WTC11 (cell line): Measurements from ENCODE around the gene SHROOM1. TPM values are rescaled to one million over a fixed set of nuclear protein-coding genes. Genes with fewer than 3 reads are reported as not detected.

ENCODE experiments used
- ATAC-seq: fragments of 200-7000 bp; cut with Tn5 transposase; 2 replicates; pipeline ENCODE4 v1.10.0; 2021; ENCODE audit warnings: mild to moderate bottlenecking, moderate library complexity
- CTCF ChIA-PET: fragments of 300-600 bp; sonication (Branson Sonifier 250); formaldehyde crosslinking; loops from one replicate; lab custom pipeline; 2021; ENCODE audit warnings: antibody characterized with exemption; lab: Charles Lee
- POLR2A ChIA-PET: fragments of 350-600 bp; sonication (Branson Sonifier 250); formaldehyde crosslinking; loops from one replicate; lab custom pipeline; 2021; ENCODE audit warnings: antibody characterized with exemption; lab: Charles Lee
- DNase-seq: peaks from one replicate; pipeline ENCODE4 v3.0.0; 2021; ENCODE audit warnings: low spot score
- H3K27ac Mint-ChIP-seq: 2 replicates; pipeline ENCODE4 v1.8.0; 2021; ENCODE audit warnings: mixed read lengths
- H3K27me3 Mint-ChIP-seq: 2 replicates; pipeline ENCODE4 v1.8.0; 2021; ENCODE audit warnings: low read depth, mild to moderate bottlenecking, moderate library complexity, mixed read lengths
- H3K36me3 Mint-ChIP-seq: 2 replicates; pipeline ENCODE4 v1.8.0; 2021; ENCODE audit warnings: mixed read lengths
- H3K4me1 Mint-ChIP-seq: 2 replicates; pipeline ENCODE4 v1.8.0; 2022; ENCODE audit warnings: mixed read lengths
- H3K4me3 Mint-ChIP-seq: 2 replicates; pipeline ENCODE4 v1.8.0; 2021; ENCODE audit warnings: mild to moderate bottlenecking, moderate library complexity, mixed read lengths
- H3K9me3 Mint-ChIP-seq: 2 replicates; pipeline ENCODE4 v1.8.0; 2021; ENCODE audit warnings: mixed read lengths
- ATF1 ChIP-seq: sonication (generic); formaldehyde crosslinking; IDR thresholded peaks from 2 replicates; pipeline ENCODE4 v1.8.1; 2023; ENCODE audit warnings: mild to moderate bottlenecking, moderate library complexity, missing genetic modification reagents
- CREB1 ChIP-seq: sonication (generic); formaldehyde crosslinking; IDR thresholded peaks from 2 replicates; pipeline ENCODE4 v1.8.0; 2023; ENCODE audit warnings: mild to moderate bottlenecking, missing genetic modification reagents
- FOXK1 ChIP-seq: sonication (generic); formaldehyde crosslinking; IDR thresholded peaks from 2 replicates; pipeline ENCODE4 v1.8.0; 2022; ENCODE audit warnings: mild to moderate bottlenecking, moderate library complexity, missing genetic modification reagents
- GTF2I ChIP-seq: fragments of 250-450 bp; sonication (Bioruptor Pico); conservative IDR thresholded peaks from 2 replicates; pipeline ENCODE4 v1.4.0; 2021; ENCODE audit warnings: mild to moderate bottlenecking
- JAZF1 ChIP-seq: fragments of 250-450 bp; sonication (Bioruptor Pico); IDR thresholded peaks from 2 replicates; pipeline ENCODE4 v1.9.0; 2021; ENCODE audit warnings: moderate library complexity, mild to moderate bottlenecking, inconsistent platforms
- KAT7 ChIP-seq: sonication (generic); formaldehyde crosslinking; IDR thresholded peaks from 2 replicates; pipeline ENCODE4 v1.8.1; 2023; ENCODE audit warnings: missing genetic modification reagents, mild to moderate bottlenecking, borderline replicate concordance
- PRRX2 ChIP-seq: fragments of 250-450 bp; sonication (Bioruptor Pico); IDR thresholded peaks from 2 replicates; pipeline ENCODE4 v1.8.0; 2021; ENCODE audit warnings: mild to moderate bottlenecking
- SMAD3 ChIP-seq: sonication (generic); formaldehyde crosslinking; IDR thresholded peaks from 2 replicates; pipeline ENCODE4 v1.8.0; 2022; ENCODE audit warnings: missing genetic modification reagents, mild to moderate bottlenecking, borderline replicate concordance
- TP53 ChIP-seq: sonication (generic); formaldehyde crosslinking; IDR thresholded peaks from 2 replicates; pipeline ENCODE4 v1.8.1; 2023; ENCODE audit warnings: mild to moderate bottlenecking, missing genetic modification reagents
- ZBTB21 ChIP-seq: sonication (generic); formaldehyde crosslinking; IDR thresholded peaks from 2 replicates; pipeline ENCODE4 v1.8.1; 2023; ENCODE audit warnings: mild to moderate bottlenecking, missing genetic modification reagents, borderline replicate concordance
- ZNF317 ChIP-seq: sonication (generic); formaldehyde crosslinking; IDR thresholded peaks from 2 replicates; pipeline ENCODE4 v1.8.1; 2023; ENCODE audit warnings: low read depth, mild to moderate bottlenecking, moderate library complexity, missing genetic modification reagents, borderline replicate concordance
- total RNA-seq: library from RNA; stranded (reverse); gene quantifications from 3 replicates; pipeline ENCODE4 v1.2.3, GENCODE V29; 2021
- TF ChIP-seq, protein P1 (sequence below): sonication (generic); formaldehyde crosslinking; IDR thresholded peaks from 2 replicates; pipeline ENCODE4 v1.8.1; 2023; ENCODE audit warnings: mild to moderate bottlenecking, moderate library complexity, missing genetic modification reagents
- TF ChIP-seq, protein P2 (sequence below): sonication (generic); formaldehyde crosslinking; IDR thresholded peaks from 2 replicates; pipeline ENCODE4 v1.8.1; 2023; ENCODE audit warnings: mild to moderate bottlenecking, missing genetic modification reagents
- TF ChIP-seq, protein P3 (sequence below): sonication (generic); formaldehyde crosslinking; IDR thresholded peaks from 2 replicates; pipeline ENCODE4 v1.8.0; 2023; ENCODE audit warnings: mild to moderate bottlenecking, missing genetic modification reagents
- TF ChIP-seq, protein P4 (sequence below): sonication (generic); formaldehyde crosslinking; IDR thresholded peaks from 2 replicates; pipeline ENCODE4 v1.8.0; 2023; ENCODE audit warnings: missing genetic modification reagents, mild to moderate bottlenecking, borderline replicate concordance

SHROOM1 gene
- total RNA-seq, 1 experiment from 2014 or later = 8.1 TPM

DNA sequence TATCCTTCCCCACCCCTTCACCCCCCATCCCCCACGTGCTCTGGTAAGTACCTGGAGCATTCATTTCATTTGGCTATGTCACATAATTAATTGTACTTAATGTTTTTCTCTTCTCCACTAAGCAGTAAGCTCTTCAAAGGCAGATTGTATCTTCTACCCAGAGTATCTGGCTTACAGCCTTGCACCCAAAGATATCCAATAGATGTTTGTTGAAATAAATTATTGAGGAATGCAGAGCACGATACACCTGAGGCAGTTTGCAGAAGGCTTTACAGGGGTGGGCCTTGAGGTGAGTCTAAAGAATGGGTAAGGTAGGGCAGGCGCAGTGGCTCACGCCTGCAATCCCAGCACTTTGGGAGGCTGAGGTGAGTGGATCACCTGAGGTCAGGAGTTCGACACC lies 19.8 kb downstream of the SHROOM1 start:
- DNase-seq = no peak
- ATAC-seq = no peak
- ChIA-PET POLR2A (no interaction called here), CTCF (interaction anchor here (1.6 to 2.3 kb wide), 2 partner anchors 10 to 16 kb away, joined by 3 to 9 read pairs; no protein-coding TSS in a partner anchor)
- TF ChIP-seq ATF1 (CRISPR knock-in tag) = no peak
- TF ChIP-seq, protein P1, sequence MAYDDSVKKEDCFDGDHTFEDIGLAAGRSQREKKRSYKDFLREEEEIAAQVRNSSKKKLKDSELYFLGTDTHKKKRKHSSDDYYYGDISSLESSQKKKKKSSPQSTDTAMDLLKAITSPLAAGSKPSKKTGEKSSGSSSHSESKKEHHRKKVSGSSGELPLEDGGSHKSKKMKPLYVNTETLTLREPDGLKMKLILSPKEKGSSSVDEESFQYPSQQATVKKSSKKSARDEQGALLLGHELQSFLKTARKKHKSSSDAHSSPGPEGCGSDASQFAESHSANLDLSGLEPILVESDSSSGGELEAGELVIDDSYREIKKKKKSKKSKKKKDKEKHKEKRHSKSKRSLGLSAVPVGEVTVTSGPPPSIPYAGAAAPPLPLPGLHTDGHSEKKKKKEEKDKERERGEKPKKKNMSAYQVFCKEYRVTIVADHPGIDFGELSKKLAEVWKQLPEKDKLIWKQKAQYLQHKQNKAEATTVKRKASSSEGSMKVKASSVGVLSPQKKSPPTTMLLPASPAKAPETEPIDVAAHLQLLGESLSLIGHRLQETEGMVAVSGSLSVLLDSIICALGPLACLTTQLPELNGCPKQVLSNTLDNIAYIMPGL (CRISPR knock-in tag) = no peak
- H3K27me3 Mint-ChIP-seq = peaks cover 53% of the 10 kb centered on the region
- no peaks in the 10 kb centered on the region for H3K9me3 Mint-ChIP-seq
- H3K36me3 Mint-ChIP-seq = no peaks in the 10 kb centered on the region
- no peak overlapping the region for H3K27ac Mint-ChIP-seq
- H3K4me3 Mint-ChIP-seq = no peak overlapping the region
- H3K4me1 Mint-ChIP-seq = peaks cover 23% of the 10 kb centered on the region

DNA sequence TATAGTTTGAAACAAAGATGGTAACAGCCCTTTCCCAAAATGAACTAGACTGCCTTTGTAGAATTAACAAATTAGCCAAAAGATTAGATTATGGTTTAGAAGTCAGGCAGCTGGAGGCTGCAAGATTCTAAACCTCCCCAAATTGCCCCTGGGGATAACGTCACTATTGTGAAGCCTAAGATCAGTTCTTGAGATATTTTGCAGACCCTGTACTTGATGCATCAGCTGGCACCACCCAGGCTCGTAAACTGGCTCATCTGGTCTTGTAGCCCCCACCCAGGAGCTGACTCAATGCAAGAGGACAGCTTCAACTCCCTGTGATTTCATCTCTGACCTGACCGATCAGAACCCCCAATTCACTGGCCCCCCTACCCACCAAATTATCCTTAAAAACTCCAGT lies 21.6 kb downstream of the SHROOM1 start:
- peaks cover 49% of the 10 kb centered on the region for H3K27me3 Mint-ChIP-seq
- ChIA-PET CTCF (interaction anchor here (2.1 to 5.4 kb wide), 4 partner anchors 10 to 55 kb away, joined by 18 to 101 read pairs (median 41); no protein-coding TSS in a partner anchor), POLR2A (interaction anchor here (0.9 kb wide), 1 partner anchor 37 kb away, joined by 3 read pairs; no protein-coding TSS in a partner anchor)

DNA sequence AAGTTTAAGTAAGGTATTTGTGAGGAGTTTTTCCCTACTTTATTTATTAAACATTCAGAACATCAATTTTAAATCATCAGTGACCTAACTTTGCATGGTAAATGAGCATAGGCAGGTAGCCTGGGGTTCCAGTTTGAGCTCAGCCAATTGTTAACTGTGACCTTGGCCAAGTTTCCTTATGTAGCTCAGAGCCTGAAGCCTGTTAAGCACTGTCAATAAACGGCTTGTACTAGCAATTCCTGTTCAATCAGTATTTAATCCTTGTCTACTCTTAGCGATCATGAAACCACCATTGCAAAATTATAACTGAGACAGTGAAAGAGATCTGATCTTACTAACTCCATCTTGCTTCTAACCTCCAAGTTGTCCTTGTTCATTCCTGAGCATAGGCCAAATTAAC lies 22.0 kb downstream of the SHROOM1 start:
- DNase-seq (no peak), ATAC-seq (no peak)
- TF ChIP-seq, protein P2, sequence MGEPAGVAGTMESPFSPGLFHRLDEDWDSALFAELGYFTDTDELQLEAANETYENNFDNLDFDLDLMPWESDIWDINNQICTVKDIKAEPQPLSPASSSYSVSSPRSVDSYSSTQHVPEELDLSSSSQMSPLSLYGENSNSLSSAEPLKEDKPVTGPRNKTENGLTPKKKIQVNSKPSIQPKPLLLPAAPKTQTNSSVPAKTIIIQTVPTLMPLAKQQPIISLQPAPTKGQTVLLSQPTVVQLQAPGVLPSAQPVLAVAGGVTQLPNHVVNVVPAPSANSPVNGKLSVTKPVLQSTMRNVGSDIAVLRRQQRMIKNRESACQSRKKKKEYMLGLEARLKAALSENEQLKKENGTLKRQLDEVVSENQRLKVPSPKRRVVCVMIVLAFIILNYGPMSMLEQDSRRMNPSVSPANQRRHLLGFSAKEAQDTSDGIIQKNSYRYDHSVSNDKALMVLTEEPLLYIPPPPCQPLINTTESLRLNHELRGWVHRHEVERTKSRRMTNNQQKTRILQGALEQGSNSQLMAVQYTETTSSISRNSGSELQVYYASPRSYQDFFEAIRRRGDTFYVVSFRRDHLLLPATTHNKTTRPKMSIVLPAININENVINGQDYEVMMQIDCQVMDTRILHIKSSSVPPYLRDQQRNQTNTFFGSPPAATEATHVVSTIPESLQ (CRISPR knock-in tag) = no peak
- TF ChIP-seq SMAD3 (CRISPR knock-in tag) (no peak), ZBTB21 (CRISPR knock-in tag) (no peak), ZNF317 (CRISPR knock-in tag) (no peak), KAT7 (CRISPR knock-in tag) (no peak), PRRX2 (no peak), GTF2I (CRISPR knock-in tag) (no peak), TP53 (no peak), FOXK1 (no peak)
- TF ChIP-seq, protein P3, sequence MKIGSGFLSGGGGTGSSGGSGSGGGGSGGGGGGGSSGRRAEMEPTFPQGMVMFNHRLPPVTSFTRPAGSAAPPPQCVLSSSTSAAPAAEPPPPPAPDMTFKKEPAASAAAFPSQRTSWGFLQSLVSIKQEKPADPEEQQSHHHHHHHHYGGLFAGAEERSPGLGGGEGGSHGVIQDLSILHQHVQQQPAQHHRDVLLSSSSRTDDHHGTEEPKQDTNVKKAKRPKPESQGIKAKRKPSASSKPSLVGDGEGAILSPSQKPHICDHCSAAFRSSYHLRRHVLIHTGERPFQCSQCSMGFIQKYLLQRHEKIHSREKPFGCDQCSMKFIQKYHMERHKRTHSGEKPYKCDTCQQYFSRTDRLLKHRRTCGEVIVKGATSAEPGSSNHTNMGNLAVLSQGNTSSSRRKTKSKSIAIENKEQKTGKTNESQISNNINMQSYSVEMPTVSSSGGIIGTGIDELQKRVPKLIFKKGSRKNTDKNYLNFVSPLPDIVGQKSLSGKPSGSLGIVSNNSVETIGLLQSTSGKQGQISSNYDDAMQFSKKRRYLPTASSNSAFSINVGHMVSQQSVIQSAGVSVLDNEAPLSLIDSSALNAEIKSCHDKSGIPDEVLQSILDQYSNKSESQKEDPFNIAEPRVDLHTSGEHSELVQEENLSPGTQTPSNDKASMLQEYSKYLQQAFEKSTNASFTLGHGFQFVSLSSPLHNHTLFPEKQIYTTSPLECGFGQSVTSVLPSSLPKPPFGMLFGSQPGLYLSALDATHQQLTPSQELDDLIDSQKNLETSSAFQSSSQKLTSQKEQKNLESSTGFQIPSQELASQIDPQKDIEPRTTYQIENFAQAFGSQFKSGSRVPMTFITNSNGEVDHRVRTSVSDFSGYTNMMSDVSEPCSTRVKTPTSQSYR (CRISPR knock-in tag) = no peak
- TF ChIP-seq, protein P4, sequence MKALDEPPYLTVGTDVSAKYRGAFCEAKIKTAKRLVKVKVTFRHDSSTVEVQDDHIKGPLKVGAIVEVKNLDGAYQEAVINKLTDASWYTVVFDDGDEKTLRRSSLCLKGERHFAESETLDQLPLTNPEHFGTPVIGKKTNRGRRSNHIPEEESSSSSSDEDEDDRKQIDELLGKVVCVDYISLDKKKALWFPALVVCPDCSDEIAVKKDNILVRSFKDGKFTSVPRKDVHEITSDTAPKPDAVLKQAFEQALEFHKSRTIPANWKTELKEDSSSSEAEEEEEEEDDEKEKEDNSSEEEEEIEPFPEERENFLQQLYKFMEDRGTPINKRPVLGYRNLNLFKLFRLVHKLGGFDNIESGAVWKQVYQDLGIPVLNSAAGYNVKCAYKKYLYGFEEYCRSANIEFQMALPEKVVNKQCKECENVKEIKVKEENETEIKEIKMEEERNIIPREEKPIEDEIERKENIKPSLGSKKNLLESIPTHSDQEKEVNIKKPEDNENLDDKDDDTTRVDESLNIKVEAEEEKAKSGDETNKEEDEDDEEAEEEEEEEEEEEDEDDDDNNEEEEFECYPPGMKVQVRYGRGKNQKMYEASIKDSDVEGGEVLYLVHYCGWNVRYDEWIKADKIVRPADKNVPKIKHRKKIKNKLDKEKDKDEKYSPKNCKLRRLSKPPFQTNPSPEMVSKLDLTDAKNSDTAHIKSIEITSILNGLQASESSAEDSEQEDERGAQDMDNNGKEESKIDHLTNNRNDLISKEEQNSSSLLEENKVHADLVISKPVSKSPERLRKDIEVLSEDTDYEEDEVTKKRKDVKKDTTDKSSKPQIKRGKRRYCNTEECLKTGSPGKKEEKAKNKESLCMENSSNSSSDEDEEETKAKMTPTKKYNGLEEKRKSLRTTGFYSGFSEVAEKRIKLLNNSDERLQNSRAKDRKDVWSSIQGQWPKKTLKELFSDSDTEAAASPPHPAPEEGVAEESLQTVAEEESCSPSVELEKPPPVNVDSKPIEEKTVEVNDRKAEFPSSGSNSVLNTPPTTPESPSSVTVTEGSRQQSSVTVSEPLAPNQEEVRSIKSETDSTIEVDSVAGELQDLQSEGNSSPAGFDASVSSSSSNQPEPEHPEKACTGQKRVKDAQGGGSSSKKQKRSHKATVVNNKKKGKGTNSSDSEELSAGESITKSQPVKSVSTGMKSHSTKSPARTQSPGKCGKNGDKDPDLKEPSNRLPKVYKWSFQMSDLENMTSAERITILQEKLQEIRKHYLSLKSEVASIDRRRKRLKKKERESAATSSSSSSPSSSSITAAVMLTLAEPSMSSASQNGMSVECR (CRISPR knock-in tag) = no peak
- no peak overlapping the region for H3K27ac Mint-ChIP-seq
- peaks cover 23% of the 10 kb centered on the region for H3K4me1 Mint-ChIP-seq
- H3K36me3 Mint-ChIP-seq = no peaks in the 10 kb centered on the region
- POLR2A ChIA-PET = interaction anchor here (0.9 kb wide), 1 partner anchor 37 kb away, joined by 3 read pairs; no protein-coding TSS in a partner anchor
- no peaks in the 10 kb centered on the region for H3K9me3 Mint-ChIP-seq
- CTCF ChIA-PET = interaction anchor here (0.6 to 5.4 kb wide), 7 partner anchors 11 to 286 kb away, joined by 5 to 101 read pairs (median 21); no protein-coding TSS in a partner anchor
- peaks cover 51% of the 10 kb centered on the region for H3K27me3 Mint-ChIP-seq
- no peak overlapping the region for H3K4me3 Mint-ChIP-seq

More for the DNA sequence above, 21.6 kb downstream of the SHROOM1 start:
- Mint-ChIP-seq H3K4me1 (peaks cover 23% of the 10 kb centered on the region), H3K9me3 (no peaks in the 10 kb centered on the region), H3K4me3 (no peak overlapping the region), H3K36me3 (no peaks in the 10 kb centered on the region), H3K27ac (no peak overlapping the region)
- ATAC-seq (no peak), DNase-seq (no peak)
- no peak for TF ChIP-seq CREB1 (CRISPR knock-in tag)
- TF ChIP-seq JAZF1 (CRISPR knock-in tag) = no peak
